ENCODE measurements around the gene VPS25. TPM values are rescaled to one million over a fixed set of nuclear protein-coding genes. Genes with fewer than 3 reads are reported as not detected.

Gene VPS25
- polyA plus RNA-seq, 2 of the 4 experiments (the other 2 are of a cell fraction): 119 to 143 TPM

- Histone ChIP-seq H3K4me3 (no peak overlapping the region), H3K4me2 (no peak overlapping the region), H3K4me1 (no peaks in the 10 kb centered on the region), H3K27ac (no peak overlapping the region), H3K9me3 (no peaks in the 10 kb centered on the region)
- ATAC-seq (no peak), FAIRE-seq (no peak), DNase-seq (ENCODE audit: low read depth in 1 of 2, low spot score in 1 of 2) (no peak)
- ChIA-PET CTCF (interaction anchor here (8.9 kb wide), 1 partner anchor 10 kb away, joined by 114 read pairs; the partner anchor contains the start of gene RAMP2), POLR2A (no interaction called here)
- no peak for TF ChIP-seq BHLHE40 (IDR thresholded peaks at IDR 0.05; ENCODE audit: low read depth, low read length)
- no peak for TF ChIP-seq ZSCAN20 (CRISPR knock-in tag; IDR thresholded peaks at IDR 0.05)
- no peak for TF ChIP-seq RNF2 (IDR thresholded peaks at IDR 0.05; ENCODE audit: borderline replicate concordance, low read depth)
- no peak for TF ChIP-seq E2F6 (IDR thresholded peaks at IDR 0.05; ENCODE audit: borderline replicate concordance, low read depth)
- no peak for TF ChIP-seq ZNF302 (CRISPR knock-in tag; IDR thresholded peaks at IDR 0.05)
- TF ChIP-seq HMGXB4 (CRISPR knock-in tag; IDR thresholded peaks at IDR 0.05; ENCODE audit: borderline replicate concordance): no peak
- no peak for TF ChIP-seq KDM1A (IDR thresholded peaks at IDR 0.05; ENCODE audit: low read depth)
- no peak for TF ChIP-seq USF2 (IDR thresholded peaks at IDR 0.05)
- TF ChIP-seq CBX2 (IDR thresholded peaks at IDR 0.05; ENCODE audit: borderline replicate concordance, low read depth): no peak
- TF ChIP-seq NFE2L2 (conservative IDR thresholded peaks at IDR 0.05; ENCODE audit: low read length): no peak
- TF ChIP-seq ELK1 (IDR thresholded peaks at IDR 0.05; ENCODE audit: low read depth, low read length): no peak
- TF ChIP-seq CBX8 (IDR thresholded peaks at IDR 0.05): no peak
- 88% methylated on average over 7 of the region's 7 CpGs for WGBS (ENCODE audit: missing lambda C conversion rate)
Measured at GRCh38 chr17:42751628-42752027, 21.6 kb upstream of the VPS25 start.

- ChIA-PET POLR2A (interaction anchor here (0.9 kb wide), 1 partner anchor 18 kb away, joined by 3 read pairs; the partner anchor contains the start of gene VPS25), CTCF (interaction anchor here (0.7 to 3.3 kb wide), 6 partner anchors 9 to 183 kb away, joined by 3 to 14 read pairs (median 4); partner anchors contain the start of genes BECN1, PSMC3IP and VPS25)
- Histone ChIP-seq H3K4me3 (no peak overlapping the region), H3K4me2 (no peak overlapping the region), H3K9me3 (no peaks in the 10 kb centered on the region), H3K4me1 (no peaks in the 10 kb centered on the region), H3K27ac (no peak overlapping the region)
- WGBS (ENCODE audit: missing lambda C conversion rate): 63% methylated on average over 3 of the region's 3 CpGs
- FAIRE-seq (no peak), ATAC-seq (peak; percentile 37 to 44; a peak in 3 of 6 replicates), DNase-seq (ENCODE audit: low read depth in 1 of 2, low spot score in 1 of 2) (no peak)
- no peak for TF ChIP-seq MYC (IDR thresholded peaks at IDR 0.05; ENCODE audit: borderline replicate concordance, low read length)
Measured at GRCh38 chr17:42754782-42755181, 18.5 kb upstream of the VPS25 start.

- ChIA-PET POLR2A (interaction anchor here (1.2 to 1.7 kb wide), 5 partner anchors 11 to 238 kb away, joined by 3 to 6 read pairs (median 4); partner anchors contain the start of genes BECN1, RETREG3, TUBG1 and VPS25), CTCF (interaction anchor here (0.5 to 7.0 kb wide), 19 partner anchors 10 to 187 kb away, joined by 3 to 114 read pairs (median 5); partner anchors contain the start of genes AOC2, PLEKHH3, PSMC3IP and VPS25)
- no peak overlapping the region for H3K4me3 ChIP-seq
- no peak overlapping the region for H3K27ac ChIP-seq
- TF ChIP-seq ESRRA (IDR thresholded peaks at IDR 0.05; ENCODE audit: borderline replicate concordance, low read length) (no peak), JUN (IDR thresholded peaks at IDR 0.05) (no peak)
- H3K4me1 ChIP-seq: peaks cover 15% of the 10 kb centered on the region
- H3K4me2 ChIP-seq: peak overlapping the region; percentile 99; the same call in 2 of the 3 replicates
- DNase-seq (ENCODE audit: low read depth in 1 of 2, low spot score in 1 of 2): no peak
- no peak for ATAC-seq
- FAIRE-seq: no peak
- 64% methylated on average over 11 of the region's 11 CpGs for WGBS (ENCODE audit: missing lambda C conversion rate)
- H3K9me3 ChIP-seq: no peaks in the 10 kb centered on the region
Measured at GRCh38 chr17:42759982-42760651, 13.1 kb upstream of the VPS25 start.

Measured in A549 (cell line).